A549 (cell line): ENCODE results near the gene PPP2R2C. TPM values are rescaled to one million over a fixed set of nuclear protein-coding genes. Genes with fewer than 3 reads are reported as not detected.

Experiments used
- ATAC-seq, 2 experiments: fragments of 200-7000 bp in 1 of 2; fragments of >200 bp in 1 of 2; cut with Nextera tagmentation in 1 of 2; cut with Tn5 transposase in 1 of 2; 3 replicates each; pipeline versions ENCODE4 v1.8.0 to v1.9.1; 2018 to 2020; ENCODE audit warnings: mild to moderate bottlenecking in 1 of 2, moderate library complexity in 1 of 2
- CTCF ChIA-PET: fragments of 300-600 bp; sonication (Branson Sonifier 250); formaldehyde crosslinking; extraction: SDS; loops from one replicate; lab custom pipeline; 2021; ENCODE audit warnings: antibody characterized with exemption, inconsistent platforms; lab: Yijun Ruan, JAX
- POLR2A ChIA-PET: fragments of 350-600 bp; formaldehyde crosslinking; extraction: SDS; loops from one replicate; lab custom pipeline; 2021; ENCODE audit warnings: antibody characterized with exemption, inconsistent platforms; lab: Yijun Ruan, JAX
- DNase-seq, 2 experiments: peaks; one replicate each; pipeline versions ENCODE4 v3.0.0 to v3.0.0-alpha.2; 2011 to 2016; ENCODE audit warnings: low read depth in 1 of 2, low spot score in 1 of 2
- FAIRE-seq: peaks from 2 replicates; lab custom pipeline; 2011; peaks lifted over from hg19 to GRCh38; lab: Jason Lieb, UNC
- H3K27ac ChIP-seq, 2 experiments: fragments of >200 bp; sonication (Bioruptor Twin); formaldehyde crosslinking; 3 replicates each; pipeline ENCODE4 v1.5.1; 2016 to 2017
- H3K4me1 ChIP-seq: fragments of >200 bp; sonication (Bioruptor Twin); formaldehyde crosslinking; 3 replicates; pipeline ENCODE4 v1.6.1; 2016
- H3K4me2 ChIP-seq: fragments of >200 bp; sonication (Bioruptor Twin); formaldehyde crosslinking; 3 replicates; pipeline ENCODE4 v1.6.1; 2016
- H3K4me3 ChIP-seq: fragments of >200 bp; sonication (Bioruptor Twin); formaldehyde crosslinking; 3 replicates; pipeline ENCODE4 v1.5.1; 2016
- H3K9me3 ChIP-seq: fragments of >200 bp; sonication (Bioruptor Twin); formaldehyde crosslinking; 3 replicates; pipeline ENCODE4 v1.6.1; 2016
- BCL3 ChIP-seq: fragments of >200 bp; sonication (Bioruptor Twin); formaldehyde crosslinking; IDR thresholded peaks from 3 replicates; pipeline ENCODE4 v1.6.1; 2016
- CBX8 ChIP-seq: fragments of 200-600 bp; sonication (generic); IDR thresholded peaks from 2 replicates; pipeline ENCODE4 v1.6.1; 2016
- CHD2 ChIP-seq: fragments of 150-350 bp; IDR thresholded peaks from 2 replicates; pipeline ENCODE4 v1.6.1; 2014; ENCODE audit warnings: low read length; ENCODE audit not compliant: partially characterized antibody
- EHMT2 ChIP-seq: fragments of 200-600 bp; sonication (generic); IDR thresholded peaks from 2 replicates; pipeline ENCODE4 v1.6.1; 2016; ENCODE audit warnings: antibody characterized with exemption, low read depth, mild to moderate bottlenecking, moderate library complexity
- FOSL2 ChIP-seq, 2 experiments: fragments of 450-650 bp in 1 of 2; fragments of >200 bp in 1 of 2; sonication (Bioruptor Twin) in 1 of 2; formaldehyde crosslinking; IDR thresholded peaks; 2 replicates each; pipeline versions ENCODE4 v1.5.0 to v1.6.1; 2016 to 2020; ENCODE audit warnings: mild to moderate bottlenecking in 1 of 2, moderate library complexity in 1 of 2
- HMGXB4 ChIP-seq: fragments of 250-450 bp; sonication (Bioruptor Pico); IDR thresholded peaks from 2 replicates; pipeline ENCODE4 v1.5.0; 2021; ENCODE audit warnings: mild to moderate bottlenecking, moderate library complexity, borderline replicate concordance
- HOXB13 ChIP-seq: fragments of 250-450 bp; sonication (Bioruptor Pico); IDR thresholded peaks from 2 replicates; pipeline ENCODE4 v1.5.0; 2020; ENCODE audit warnings: low read depth, mild to moderate bottlenecking, moderate library complexity
- KDM1A ChIP-seq: fragments of 200-600 bp; sonication (generic); IDR thresholded peaks from 2 replicates; pipeline ENCODE4 v1.6.1; 2016; ENCODE audit warnings: low read depth, mild to moderate bottlenecking
- MAFK ChIP-seq: fragments of 450-650 bp; IDR thresholded peaks from 2 replicates; pipeline ENCODE4 v1.6.1; 2014; ENCODE audit not compliant: partially characterized antibody
- MYC ChIP-seq: IDR thresholded peaks from 2 replicates; pipeline ENCODE4 v1.6.1; 2012; ENCODE audit warnings: mild to moderate bottlenecking, inconsistent platforms, low read length, improper control_type of control experiment, borderline replicate concordance
- NR3C1 ChIP-seq: fragments of >200 bp; sonication (Bioruptor Twin); formaldehyde crosslinking; IDR thresholded peaks from 3 replicates; pipeline ENCODE4 v1.6.1; 2017
- POLR2AphosphoS2 ChIP-seq: conservative IDR thresholded peaks from 2 replicates; pipeline ENCODE4 v1.6.1; 2012; ENCODE audit warnings: low read length, improper control_type of control experiment, inconsistent platforms
- TP53 ChIP-seq: fragments of 250-450 bp; sonication (Bioruptor Pico); IDR thresholded peaks from 2 replicates; pipeline ENCODE4 v1.5.0; 2021; ENCODE audit warnings: mild to moderate bottlenecking, moderate library complexity
- ZC3H11A ChIP-seq: fragments of 450-650 bp; IDR thresholded peaks from 2 replicates; pipeline ENCODE4 v1.6.1; 2014; ENCODE audit warnings: antibody characterized with exemption, mild to moderate bottlenecking
- WGBS: methylation state at CpG from one replicate; pipeline ENCODE4 v1.1.6; 2017; ENCODE audit errors: missing lambda C conversion rate; 5-methylcytosine and 5-hydroxymethylcytosine counted together
- polyA plus RNA-seq, 4 experiments: library from polyadenylated mRNA; depleted of rRNA in 3 of 4; stranded (reverse); fragments of >200 nt; fragmentation: RNase III in 1 of 4; extraction: RNeasy Plus Mini Kit Qiagen cat#74134 plus additional on column Dnase treatment in 1 of 4; gene quantifications; 2 replicates in 3 of 4; 3 replicates in 1 of 4; pipeline ENCODE4 v1.2.3, GENCODE V29; 2011 to 2017

Gene PPP2R2C
- polyA plus RNA-seq, 2 of the 4 experiments (the other 2 are of a cell fraction): 23.9 to 29.4 TPM

- no peak for DNase-seq
- no peak overlapping the region for H3K4me2 ChIP-seq
- H3K4me1 ChIP-seq: peaks cover 8% of the 10 kb centered on the region; the same call in 2 of the 3 replicates
- POLR2A ChIA-PET: no interaction called here
- no peak for ATAC-seq
- no peak for FAIRE-seq
- H3K9me3 ChIP-seq: peaks cover 22% of the 10 kb centered on the region
- no peak overlapping the region for H3K4me3 ChIP-seq
- no peak for TF ChIP-seq TP53 (CRISPR knock-in tag)
- TF ChIP-seq POLR2AphosphoS2: no peak
- TF ChIP-seq FOSL2 (IDR thresholded peaks at IDR 0.05): no peak
- TF ChIP-seq FOSL2 (CRISPR knock-in tag; IDR thresholded peaks at IDR 0.05): no peak
- TF ChIP-seq ZC3H11A: no peak
- TF ChIP-seq BCL3: no peak
- TF ChIP-seq NR3C1: no peak
- WGBS: 25% methylated on average over 5 of the region's 5 CpGs
- no peak overlapping the region for H3K27ac ChIP-seq
- CTCF ChIA-PET: no interaction called here
Observed at GRCh38 chr4:6504900-6505496, 32.6 kb upstream of the PPP2R2C start.

GRCh38 chr4:6502747-6503465 lies 30.5 kb upstream of the PPP2R2C start:
- Histone ChIP-seq H3K27ac (no peak overlapping the region), H3K4me2 (no peak overlapping the region), H3K4me1 (no peaks in the 10 kb centered on the region), H3K4me3 (no peak overlapping the region), H3K9me3 (peaks cover 22% of the 10 kb centered on the region)
- TF ChIP-seq BCL3 (no peak), HOXB13 (no peak), CBX8 (no peak), EHMT2 (no peak)
- no peak for DNase-seq
- no peak for ATAC-seq
- ChIA-PET POLR2A (no interaction called here), CTCF (no interaction called here)
- FAIRE-seq: no peak
- WGBS: 3% methylated on average over 6 of the region's 6 CpGs

GRCh38 chr4:6502147-6502546 lies 29.7 kb upstream of the PPP2R2C start:
- no peak for FAIRE-seq
- no peak for TF ChIP-seq CHD2
- TF ChIP-seq KDM1A: no peak
- TF ChIP-seq, all 56 proteins: peak for 0
- DNase-seq (no peak), ATAC-seq (no peak)
- ChIA-PET CTCF (interaction anchor here (0.9 kb wide), 1 partner anchor 59 kb away, joined by 3 read pairs; no protein-coding TSS in a partner anchor), POLR2A (no interaction called here)
- 0% methylated on average over 3 of the region's 6 CpGs for WGBS
- Histone ChIP-seq H3K4me3 (no peak overlapping the region), H3K4me2 (no peak overlapping the region), H3K27ac (no peak overlapping the region), H3K4me1 (no peaks in the 10 kb centered on the region), H3K9me3 (peaks cover 22% of the 10 kb centered on the region)

GRCh38 chr4:6501171-6501570 lies 28.8 kb upstream of the PPP2R2C start:
- Histone ChIP-seq H3K27ac (no peak overlapping the region), H3K4me2 (no peak overlapping the region), H3K4me3 (no peak overlapping the region), H3K4me1 (no peaks in the 10 kb centered on the region), H3K9me3 (peaks cover 22% of the 10 kb centered on the region)
- CTCF ChIA-PET: no interaction called here
- no peak for TF ChIP-seq MYC
- no peak for TF ChIP-seq CBX8
- no peak for TF ChIP-seq MAFK
- no peak for TF ChIP-seq HMGXB4
- DNase-seq (no peak), FAIRE-seq (no peak), ATAC-seq (no peak)
- POLR2A ChIA-PET: no interaction called here
- WGBS: 20% methylated on average over 4 of the region's 4 CpGs
